RWPE2 (cell line): ENCODE results near the gene SRPRA.

Experiments used
- ATAC-seq: fragments of 200-7000 bp; cut with Tn5 transposase; 3 replicates; pipeline ENCODE4 v1.9.1; 2021; ENCODE audit warnings: low read depth
- DNase-seq: peaks from one replicate; pipeline ENCODE4 v3.0.0-alpha.2; 2020; ENCODE audit warnings: low spot score
- H3K27ac ChIP-seq: fragments of 450-650 bp; 2 replicates; pipeline ENCODE4 v1.5.1; 2017; ENCODE audit warnings: mild to moderate bottlenecking; ENCODE audit not compliant: poor library complexity, severe bottlenecking
- H3K27me3 ChIP-seq: fragments of 250-450 bp; sonication (Bioruptor Pico); 2 replicates; pipeline ENCODE4 v1.5.1; 2021; ENCODE audit warnings: mild to moderate bottlenecking, moderate library complexity; ENCODE audit not compliant: insufficient read depth, poor library complexity, severe bottlenecking
- H3K36me3 ChIP-seq: fragments of 250-450 bp; sonication (Bioruptor Pico); 2 replicates; pipeline ENCODE4 v1.5.1; 2020; ENCODE audit warnings: low read depth, mild to moderate bottlenecking, moderate library complexity
- H3K4me1 ChIP-seq: fragments of 250-450 bp; sonication (Bioruptor Pico); 2 replicates; pipeline ENCODE4 v1.5.1; 2021; ENCODE audit warnings: mild to moderate bottlenecking, moderate library complexity; ENCODE audit not compliant: insufficient read depth, poor library complexity, severe bottlenecking
- H3K4me3 ChIP-seq: fragments of 250-450 bp; sonication (Bioruptor Pico); 2 replicates; pipeline ENCODE4 v1.5.1; 2021; ENCODE audit warnings: mild to moderate bottlenecking, moderate library complexity; ENCODE audit not compliant: severe bottlenecking
- H3K9me3 ChIP-seq: fragments of 250-450 bp; sonication (Bioruptor Pico); 2 replicates; pipeline ENCODE4 v1.5.1; 2021; ENCODE audit warnings: mild to moderate bottlenecking, moderate library complexity; ENCODE audit not compliant: severe bottlenecking
- TF ChIP-seq, protein P1 (sequence below): fragments of 450-650 bp; IDR thresholded peaks from one replicate; pipeline ENCODE4 v1.5.1; 2017; ENCODE audit warnings: mild to moderate bottlenecking, moderate library complexity; ENCODE audit not compliant: poor library complexity, severe bottlenecking

The SRPRA gene

DNA sequence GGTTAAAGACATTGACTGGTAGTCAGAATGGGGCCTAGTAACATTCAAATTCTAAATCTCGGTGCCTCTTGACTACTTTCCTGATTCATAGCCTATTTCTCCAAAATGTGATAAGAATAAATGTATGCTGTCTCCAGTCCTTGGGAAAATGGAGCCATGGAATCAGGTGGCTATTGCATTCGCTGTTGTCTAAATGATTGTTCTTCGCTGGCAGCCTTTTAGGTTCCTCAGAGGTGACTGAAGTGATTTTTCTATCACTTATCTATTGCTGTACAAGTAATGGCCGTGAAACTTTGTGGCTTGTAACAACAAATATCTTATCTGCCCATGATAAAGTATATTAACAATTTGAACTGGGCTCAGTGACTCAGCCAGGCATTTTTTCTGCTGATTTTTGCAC lies 15.4 kb downstream of the SRPRA start:
- Histone ChIP-seq H3K9me3 (no peaks in the 10 kb centered on the region), H3K36me3 (peaks cover 34% of the 10 kb centered on the region), H3K4me3 (no peak overlapping the region), H3K27ac (no peak overlapping the region), H3K4me1 (no peaks in the 10 kb centered on the region), H3K27me3 (no peaks in the 10 kb centered on the region)
- DNase-seq = no peak
- no peak for ATAC-seq
- TF ChIP-seq, protein P1, sequence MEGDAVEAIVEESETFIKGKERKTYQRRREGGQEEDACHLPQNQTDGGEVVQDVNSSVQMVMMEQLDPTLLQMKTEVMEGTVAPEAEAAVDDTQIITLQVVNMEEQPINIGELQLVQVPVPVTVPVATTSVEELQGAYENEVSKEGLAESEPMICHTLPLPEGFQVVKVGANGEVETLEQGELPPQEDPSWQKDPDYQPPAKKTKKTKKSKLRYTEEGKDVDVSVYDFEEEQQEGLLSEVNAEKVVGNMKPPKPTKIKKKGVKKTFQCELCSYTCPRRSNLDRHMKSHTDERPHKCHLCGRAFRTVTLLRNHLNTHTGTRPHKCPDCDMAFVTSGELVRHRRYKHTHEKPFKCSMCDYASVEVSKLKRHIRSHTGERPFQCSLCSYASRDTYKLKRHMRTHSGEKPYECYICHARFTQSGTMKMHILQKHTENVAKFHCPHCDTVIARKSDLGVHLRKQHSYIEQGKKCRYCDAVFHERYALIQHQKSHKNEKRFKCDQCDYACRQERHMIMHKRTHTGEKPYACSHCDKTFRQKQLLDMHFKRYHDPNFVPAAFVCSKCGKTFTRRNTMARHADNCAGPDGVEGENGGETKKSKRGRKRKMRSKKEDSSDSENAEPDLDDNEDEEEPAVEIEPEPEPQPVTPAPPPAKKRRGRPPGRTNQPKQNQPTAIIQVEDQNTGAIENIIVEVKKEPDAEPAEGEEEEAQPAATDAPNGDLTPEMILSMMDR = no peak

DNA sequence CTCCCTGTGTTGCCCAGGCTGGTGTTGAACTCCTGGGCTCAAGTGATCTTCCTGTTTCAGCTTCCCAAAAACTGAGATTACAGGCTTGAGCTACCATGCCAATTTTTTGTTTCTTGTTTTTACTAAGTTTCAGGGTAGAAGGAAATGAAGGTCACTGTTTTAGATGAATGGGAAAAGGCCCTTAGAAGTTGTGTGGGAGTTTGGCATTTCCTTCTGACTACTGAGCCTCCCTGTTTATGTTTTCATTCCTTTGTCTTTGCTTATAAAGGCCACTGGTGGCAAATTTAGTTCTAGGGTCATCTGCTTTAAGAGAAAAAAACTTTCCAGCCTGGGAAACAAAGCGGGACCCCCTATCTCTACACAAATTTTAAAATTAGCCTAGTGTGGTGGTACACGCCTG lies 22.1 kb downstream of the SRPRA start:
- TF ChIP-seq, protein P1 = no peak
- Histone ChIP-seq H3K9me3 (no peaks in the 10 kb centered on the region), H3K36me3 (peaks cover 10% of the 10 kb centered on the region), H3K27me3 (no peaks in the 10 kb centered on the region), H3K4me3 (no peak overlapping the region), H3K27ac (no peak overlapping the region), H3K4me1 (no peaks in the 10 kb centered on the region)
- no peak for DNase-seq
- no peak for ATAC-seq

DNA sequence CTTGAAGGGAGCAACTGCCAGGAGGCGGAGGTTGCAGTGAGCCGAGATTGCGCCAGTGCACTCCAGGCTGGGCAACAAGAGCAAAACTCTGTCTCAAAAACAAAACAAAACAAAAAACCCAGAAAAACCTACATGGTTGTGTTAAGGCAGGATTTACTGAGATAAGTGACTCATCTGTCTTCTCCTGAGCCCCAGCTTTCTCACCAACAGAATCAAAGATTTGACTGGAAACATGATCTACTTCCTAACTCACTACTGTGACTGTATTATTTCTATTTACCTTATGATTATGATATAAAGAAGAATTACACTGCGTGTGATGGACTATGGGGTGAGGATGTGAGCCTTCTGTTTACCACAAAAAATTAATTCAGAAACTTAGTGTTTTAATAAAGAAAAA lies 35.3 kb downstream of the SRPRA start:
- H3K27ac ChIP-seq = no peak overlapping the region
- TF ChIP-seq, protein P1 = no peak
- no peak overlapping the region for H3K4me3 ChIP-seq
- DNase-seq = no peak
- no peak for ATAC-seq
- H3K4me1 ChIP-seq = no peaks in the 10 kb centered on the region
- H3K9me3 ChIP-seq = no peaks in the 10 kb centered on the region
- no peaks in the 10 kb centered on the region for H3K27me3 ChIP-seq
- peaks cover 19% of the 10 kb centered on the region; the same call in 1 of the 2 replicates for H3K36me3 ChIP-seq

DNA sequence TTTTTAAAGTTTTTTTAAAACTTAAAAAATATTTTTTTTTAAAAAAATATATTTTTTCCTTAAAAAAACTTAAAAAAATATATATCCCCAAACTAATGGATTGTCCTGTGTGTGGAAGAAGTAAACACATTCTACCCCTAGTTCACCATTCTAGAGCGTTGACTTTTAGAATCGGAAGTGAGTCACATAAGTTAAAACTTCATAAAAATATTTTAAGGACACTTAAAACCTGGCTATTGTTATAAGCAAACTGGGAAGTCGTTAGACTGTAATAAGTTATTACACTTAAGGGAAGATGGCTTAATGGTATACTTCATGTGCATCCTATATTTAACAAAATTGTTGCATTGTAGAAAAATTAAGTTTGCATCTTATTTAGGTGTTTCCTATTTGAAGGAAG lies 36.0 kb downstream of the SRPRA start:
- Histone ChIP-seq H3K4me3 (no peak overlapping the region), H3K36me3 (peaks cover 19% of the 10 kb centered on the region; the same call in 1 of the 2 replicates), H3K27me3 (no peaks in the 10 kb centered on the region), H3K4me1 (no peaks in the 10 kb centered on the region), H3K9me3 (no peaks in the 10 kb centered on the region), H3K27ac (no peak overlapping the region)
- TF ChIP-seq, protein P1 = no peak
- no peak for ATAC-seq
- DNase-seq = no peak

DNA sequence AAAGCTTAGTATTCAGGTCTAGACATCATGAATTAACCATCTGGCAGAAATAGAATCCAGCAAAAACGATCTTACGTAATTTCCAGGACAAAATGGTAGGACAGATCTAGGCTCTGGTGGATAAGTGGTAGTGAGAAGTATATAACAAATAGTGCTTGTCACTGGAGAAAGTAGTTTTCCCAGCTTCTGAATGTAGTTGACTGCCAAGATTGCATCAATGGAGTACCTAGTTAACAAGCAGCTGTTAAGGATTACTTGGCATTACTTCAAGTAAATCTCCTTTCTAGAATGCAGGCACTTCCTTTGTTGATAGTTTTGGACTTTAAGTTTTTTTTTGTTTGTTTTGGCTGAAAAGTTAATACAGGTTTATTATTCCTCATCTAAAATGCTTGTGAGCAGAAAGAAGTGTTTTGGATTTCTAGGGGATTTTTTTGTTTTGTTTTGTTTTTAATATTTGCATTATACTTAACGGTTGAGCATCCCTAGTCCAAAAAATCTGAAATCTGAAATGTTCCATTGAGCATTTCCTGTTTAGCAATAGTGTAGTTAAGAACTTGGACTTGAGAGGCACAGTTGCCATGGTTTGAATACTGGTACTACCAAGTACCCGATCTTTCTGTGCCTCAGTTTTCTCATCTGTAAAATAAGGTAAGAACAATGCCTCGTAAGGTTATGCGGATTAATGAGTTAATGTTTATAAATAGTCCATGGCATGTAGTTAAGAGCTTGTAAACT lies 36.8 kb downstream of the SRPRA start:
- no peaks in the 10 kb centered on the region for H3K9me3 ChIP-seq
- DNase-seq (no peak), ATAC-seq (no peak)
- H3K4me3 ChIP-seq = no peak overlapping the region
- no peak overlapping the region for H3K27ac ChIP-seq
- no peaks in the 10 kb centered on the region for H3K4me1 ChIP-seq
- H3K27me3 ChIP-seq = no peaks in the 10 kb centered on the region
- H3K36me3 ChIP-seq = peaks cover 19% of the 10 kb centered on the region; the same call in 1 of the 2 replicates
- TF ChIP-seq, protein P1 = no peak
